GM21423 (cell line): ENCODE measurements around the gene ADGRF5.

ENCODE experiments used
- ATAC-seq: cut with Tn5 transposase; IDR thresholded peaks from one replicate; pipeline ENCODE4 v1.9.1; 2021; ENCODE audit warnings: mild to moderate bottlenecking, moderate library complexity; ENCODE audit not compliant: unreplicated experiment

The ADGRF5 gene

DNA sequence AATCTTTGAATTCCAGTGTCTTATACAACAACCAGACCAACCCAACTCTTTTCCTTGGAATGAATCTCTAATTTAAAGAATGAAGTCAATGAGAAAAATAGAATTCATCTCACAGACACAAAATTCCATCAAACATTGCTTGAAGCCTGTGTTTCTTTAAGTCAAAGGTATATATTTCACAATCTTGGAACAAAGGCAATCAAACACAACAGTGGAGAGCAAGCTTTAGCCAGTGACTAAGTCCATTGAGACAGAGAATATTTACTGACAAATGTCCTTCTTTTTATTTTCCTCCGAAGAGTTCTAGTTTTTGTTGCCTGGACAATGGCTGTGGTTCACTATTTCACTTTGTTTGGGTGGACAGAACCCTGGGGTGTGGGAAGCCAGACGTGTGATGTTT lies 92.8 kb downstream of the ADGRF5 start:
- ATAC-seq, result no peak

DNA sequence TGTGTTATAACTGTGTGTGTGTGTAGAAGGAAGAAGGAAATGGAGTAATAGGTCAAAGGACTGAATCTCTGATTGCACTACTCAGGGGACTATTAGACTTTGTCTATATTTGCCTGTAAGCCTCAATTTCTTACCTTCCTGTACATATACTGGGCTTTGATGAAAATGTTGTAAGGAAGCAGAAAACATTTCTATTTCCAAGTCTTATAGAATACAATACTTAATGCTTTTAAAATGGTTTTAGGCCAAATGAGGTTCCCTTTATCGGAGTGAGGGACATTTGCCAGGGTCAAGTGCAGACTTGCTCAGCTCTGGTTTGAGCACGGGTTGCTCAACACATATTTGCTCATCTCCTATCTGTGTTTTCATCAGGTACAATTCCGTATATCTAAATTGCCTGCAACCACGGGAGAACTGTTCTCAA lies 100.3 kb downstream of the ADGRF5 start:
- no peak for ATAC-seq

DNA sequence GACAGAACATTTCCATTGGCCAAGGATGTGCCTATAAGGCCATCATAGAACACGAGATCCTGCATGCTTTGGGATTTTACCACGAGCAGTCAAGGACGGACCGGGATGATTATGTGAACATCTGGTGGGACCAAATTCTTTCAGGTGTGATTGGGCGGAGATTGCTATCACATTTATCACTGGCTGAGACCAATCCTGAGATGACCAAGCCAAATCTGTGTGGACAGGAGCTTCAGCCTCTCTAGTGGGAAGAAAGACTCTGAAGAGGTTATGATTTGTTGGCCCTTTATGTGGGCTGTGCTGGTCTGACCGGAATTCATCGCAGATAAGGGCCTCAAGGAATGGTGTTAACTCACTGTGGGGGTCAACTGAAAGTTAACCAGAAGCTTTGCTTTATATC lies 102.2 kb downstream of the ADGRF5 start:
- no peak for ATAC-seq

DNA sequence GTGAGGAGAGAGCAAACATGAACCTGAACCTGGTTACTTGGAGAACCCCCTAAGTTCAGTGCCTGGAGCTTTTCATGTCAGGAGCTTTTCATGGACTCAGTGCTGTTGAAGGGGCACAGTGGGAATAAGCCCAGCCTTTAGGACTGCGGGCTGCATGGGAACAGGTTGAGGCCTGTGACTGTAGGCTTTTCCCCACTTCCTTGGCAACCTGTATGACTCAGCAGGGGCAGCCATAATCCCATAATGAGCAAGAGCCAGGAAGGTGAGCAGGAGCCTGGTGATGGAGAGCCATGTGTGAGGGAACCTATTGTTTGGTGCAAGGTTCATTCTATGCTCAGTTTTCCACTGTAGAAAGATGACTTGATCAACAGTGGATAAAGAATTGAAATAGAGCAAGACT lies 105.1 kb downstream of the ADGRF5 start:
- ATAC-seq, result no peak

DNA sequence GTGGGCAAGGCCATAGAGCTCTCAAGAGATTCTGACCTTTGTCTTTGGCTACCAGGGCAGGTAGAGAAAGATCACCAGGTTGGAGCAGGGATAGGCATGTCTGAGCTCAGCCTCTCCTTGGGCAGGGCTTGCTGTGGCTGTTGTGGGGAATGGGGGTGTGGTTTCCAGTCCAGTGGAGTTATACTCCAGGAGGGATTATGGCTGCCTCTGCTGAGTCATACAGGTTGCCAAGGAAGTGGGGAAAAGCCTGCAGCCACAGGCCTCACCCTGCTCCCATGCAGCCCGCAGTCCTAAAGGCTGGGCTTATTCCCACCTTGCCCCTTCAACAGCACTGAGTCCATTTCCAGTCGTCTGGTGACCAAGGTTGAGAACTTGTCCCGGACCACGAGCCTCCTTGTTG lies 106.6 kb downstream of the ADGRF5 start:
- no peak for ATAC-seq

DNA sequence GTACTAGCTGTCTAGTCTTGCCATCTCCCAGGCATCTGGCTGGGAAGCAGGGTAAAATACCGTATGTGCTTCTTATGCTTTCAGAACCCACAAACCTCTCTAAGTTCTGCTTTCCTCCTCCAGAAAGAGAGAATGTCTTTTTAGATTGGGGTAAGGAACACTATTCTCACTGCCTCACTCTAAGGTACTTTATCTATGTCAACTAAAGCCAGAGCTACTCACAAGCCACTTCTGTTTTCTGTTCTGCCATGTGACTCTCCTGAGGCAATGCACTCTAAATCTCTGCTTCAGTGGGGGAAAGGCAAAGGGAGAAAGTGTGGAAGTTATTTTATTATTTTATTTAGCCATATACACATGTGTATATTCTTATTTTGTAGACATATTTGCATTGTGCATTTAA lies 112.9 kb downstream of the ADGRF5 start:
- no peak for ATAC-seq
